ENCODE data around the gene PBRM1. TPM values are rescaled to one million over a fixed set of nuclear protein-coding genes. Genes with fewer than 3 reads are reported as not detected.

The PBRM1 gene
- total and polyA plus RNA-seq, 2 of the 13 experiments (the other 11 are each of a cell fraction or from before 2014, with no cell fraction given) = 10.9 to 33.2 TPM

- POLR2A ChIA-PET = no interaction called here
- in situ Hi-C loops (cut with HindIII; ENCODE audit: extremely low pct_ligation_motif_present, low pct_unique_long_range_greater_than_20kb) = no loop called here
- TF ChIP-seq SKIL (CRISPR knock-in tag; IDR thresholded peaks at IDR 0.05; ENCODE audit: borderline replicate concordance) (no peak), HNRNPL (IDR thresholded peaks at IDR 0.05; ENCODE audit: low read depth, low read length) (0 out of 2 replicates have a peak, but pooled peaks have one; percentile 48), GABPA (IDR thresholded peaks at IDR 0.05; ENCODE audit: low read depth, low read length) (no peak), GABPA (CRISPR knock-in tag; IDR thresholded peaks at IDR 0.05; ENCODE audit: low read depth) (no peak), DNMT1 (CRISPR knock-in tag; IDR thresholded peaks at IDR 0.05) (no peak)
- 92% methylated on average over 18 of the region's 33 CpGs for WGBS (ENCODE audit: low lambda C conversion rate)
- no peaks in the 10 kb centered on the region for H3K79me2 ChIP-seq (ENCODE audit: insufficient read depth, low read length)
- no peaks in the 10 kb centered on the region for H4K20me1 ChIP-seq (ENCODE audit: insufficient read depth, low read length)
- H3K36me3 ChIP-seq (replicated peaks in 1 of 2; ENCODE audit: control insufficient read depth in 1 of 2, insufficient read depth in 2 of 2, low read length in 2 of 2) = peaks cover 6 to 19% of the 10 kb centered on the region in 2 experiments
- FAIRE-seq = no peak
- H3K27me3 ChIP-seq (ENCODE audit: control insufficient read depth in 1 of 2, insufficient read depth in 2 of 2, low read length in 2 of 2) = peaks cover 6 to 14% of the 10 kb centered on the region in 2 experiments
- H3K27ac ChIP-seq (ENCODE audit: extremely low read length, insufficient read depth, low read length) = no peak overlapping the region
- no peak overlapping the region for H3K9ac ChIP-seq (ENCODE audit: insufficient read depth, low read depth, low read length)
- no peak overlapping the region for H3K4me2 ChIP-seq (ENCODE audit: low read depth, low read length)
- DNase-seq (ENCODE audit: low spot score) = no peak
- CTCF ChIA-PET (ENCODE audit: low intra/inter-chr PET ratio, low total read pairs) = no interaction called here
- no TSS peak for BruUV-seq (replicated peaks)
- H3K9me3 ChIP-seq (ENCODE audit: low read length) = no peaks in the 10 kb centered on the region
- H3K4me3 ChIP-seq (replicated peaks in 1 of 3; ENCODE audit: insufficient read depth in 1 of 3, low read depth in 2 of 3, low read length in 3 of 3) = no peak overlapping the region
- intact Hi-C loops (cut with micrococcal nuclease; ENCODE audit: unreplicated experiment) = no loop called here
- no peak overlapping the region for H2AFZ ChIP-seq (ENCODE audit: low read length)
- peak; percentile 7 for ATAC-seq
- H3K4me1 ChIP-seq (ENCODE audit: insufficient read depth, low read length) = peaks cover 16% of the 10 kb centered on the region
Observed at GRCh38 chr3:52521881-52522650, 163.6 kb downstream of the PBRM1 start.

- Histone ChIP-seq H3K9me3 (ENCODE audit: low read length) (no peaks in the 10 kb centered on the region), H3K4me1 (ENCODE audit: insufficient read depth, low read length) (peaks cover 13% of the 10 kb centered on the region), H3K36me3 (replicated peaks in 1 of 2; ENCODE audit: control insufficient read depth in 1 of 2, insufficient read depth in 2 of 2, low read length in 2 of 2) (peaks cover 6 to 16% of the 10 kb centered on the region in 2 experiments; a peak in 4 of 5 replicates), H3K4me3 (replicated peaks in 1 of 3; ENCODE audit: insufficient read depth in 1 of 3, low read depth in 2 of 3, low read length in 3 of 3) (no peak overlapping the region), H2AFZ (ENCODE audit: low read length) (no peak overlapping the region), H3K27ac (ENCODE audit: extremely low read length, insufficient read depth, low read length) (no peak overlapping the region), H3K4me2 (ENCODE audit: low read depth, low read length) (no peak overlapping the region), H4K20me1 (ENCODE audit: insufficient read depth, low read length) (no peaks in the 10 kb centered on the region), H3K9ac (ENCODE audit: insufficient read depth, low read depth, low read length) (no peak overlapping the region), H3K79me2 (ENCODE audit: insufficient read depth, low read length) (no peaks in the 10 kb centered on the region), H3K27me3 (ENCODE audit: control insufficient read depth in 1 of 2, insufficient read depth in 2 of 2, low read length in 2 of 2) (peaks cover 6 to 18% of the 10 kb centered on the region in 2 experiments)
- ATAC-seq (peak; percentile 9), DNase-seq (ENCODE audit: low spot score) (no peak), FAIRE-seq (no peak)
- WGBS (ENCODE audit: low lambda C conversion rate) = 40% methylated on average over 6 of the region's 8 CpGs
- BruUV-seq (replicated peaks) = no TSS peak
- intact Hi-C loops (cut with micrococcal nuclease; ENCODE audit: unreplicated experiment) = no loop called here
- ChIA-PET CTCF (ENCODE audit: low intra/inter-chr PET ratio, low total read pairs) (no interaction called here), POLR2A (no interaction called here)
- in situ Hi-C loops (cut with HindIII; ENCODE audit: extremely low pct_ligation_motif_present, low pct_unique_long_range_greater_than_20kb) = no loop called here
- TF ChIP-seq ZNF737 (CRISPR knock-in tag; IDR thresholded peaks at IDR 0.05; ENCODE audit: borderline replicate concordance) = no peak
- no peak for TF ChIP-seq ZNF3 (CRISPR knock-in tag; IDR thresholded peaks at IDR 0.05)
- TF ChIP-seq CBX2 (IDR thresholded peaks at IDR 0.05; ENCODE audit: low read depth, low read length) = no peak
- no peak for TF ChIP-seq CBX2 (CRISPR knock-in tag; IDR thresholded peaks at IDR 0.05; ENCODE audit: low read depth)
- no peak for TF ChIP-seq SP2 (CRISPR knock-in tag; IDR thresholded peaks at IDR 0.05)
- TF ChIP-seq ARNT2 (CRISPR knock-in tag; IDR thresholded peaks at IDR 0.05; ENCODE audit: low read depth) = no peak
- TF ChIP-seq FOXK1 (CRISPR knock-in tag; IDR thresholded peaks at IDR 0.05; ENCODE audit: borderline replicate concordance, low read depth) = no peak
- no peak for TF ChIP-seq HES4 (CRISPR knock-in tag; IDR thresholded peaks at IDR 0.05; ENCODE audit: borderline replicate concordance)
- TF ChIP-seq FIP1L1 (IDR thresholded peaks at IDR 0.05; ENCODE audit: borderline replicate concordance, insufficient read depth, low read depth, low read length) = no peak
- TF ChIP-seq MED8 (CRISPR knock-in tag; IDR thresholded peaks at IDR 0.05; ENCODE audit: insufficient replicate concordance) = no peak
- no peak for TF ChIP-seq ZNF589 (CRISPR knock-in tag; conservative IDR thresholded peaks at IDR 0.05)
- TF ChIP-seq BRD4 (CRISPR knock-in tag; IDR thresholded peaks at IDR 0.05) = no peak
- TF ChIP-seq ZNF253 (CRISPR knock-in tag; IDR thresholded peaks at IDR 0.05; ENCODE audit: borderline replicate concordance) = no peak
- no peak for TF ChIP-seq ATF1 (CRISPR knock-in tag; IDR thresholded peaks at IDR 0.05)
Observed at GRCh38 chr3:52521488-52521824, 164.3 kb downstream of the PBRM1 start.
